Measurements from ENCODE around the gene PLIN1. TPM values are rescaled to one million over a fixed set of nuclear protein-coding genes. Genes with fewer than 3 reads are reported as not detected.

Gene PLIN1
- total and polyA plus RNA-seq, 2 donors (not counting 1 experiment from before 2014, with no cell fraction given) = 0.97 to 1.2 TPM

DNA sequence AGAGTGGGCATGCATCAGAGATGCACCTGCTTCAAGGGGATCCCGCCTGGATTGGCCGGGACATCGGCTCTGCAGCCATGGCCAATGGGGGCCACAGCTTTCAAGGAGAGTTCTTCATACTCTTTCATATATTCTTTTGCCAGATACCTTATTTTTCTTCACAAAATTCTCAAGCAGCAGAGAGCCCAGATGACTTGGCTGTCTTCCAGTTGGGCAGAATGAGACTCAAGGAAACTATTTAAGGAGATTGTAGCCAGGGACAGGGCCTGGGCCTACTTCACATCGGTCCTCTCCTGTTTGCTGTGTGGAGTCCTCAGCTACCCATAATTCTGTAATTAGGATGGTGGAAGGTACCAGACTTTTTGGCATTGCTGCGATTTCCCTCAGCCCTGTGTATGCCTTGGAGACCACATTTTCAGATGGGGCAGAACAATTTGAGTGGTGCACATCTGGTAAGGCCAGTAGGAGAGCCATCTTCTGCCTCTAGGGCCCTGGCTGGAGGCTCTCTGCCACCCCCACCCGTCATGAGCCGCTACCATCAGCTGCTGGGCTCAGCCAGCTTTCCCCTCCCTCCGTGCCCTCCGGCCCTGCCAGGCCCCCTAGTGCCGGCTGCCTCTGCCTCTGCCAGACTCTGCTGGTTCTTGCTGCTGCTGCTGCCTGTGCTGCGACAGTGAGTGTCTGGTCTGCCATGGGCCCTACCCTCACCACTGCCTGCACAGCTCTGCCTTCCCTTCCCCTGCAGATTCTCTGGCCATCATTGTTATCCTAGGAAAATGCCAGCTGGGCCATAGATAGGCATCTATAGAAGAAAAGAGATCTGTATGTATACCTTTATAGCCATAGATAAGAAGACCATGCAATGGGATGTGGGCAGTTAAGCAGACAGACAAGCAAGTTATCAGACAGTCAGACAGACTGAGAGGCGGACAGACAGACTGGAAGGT lies 6.7 kb downstream of the PLIN1 start:
- Histone ChIP-seq H3K9me3 (ENCODE audit: control extremely low read depth in 1 of 3, control insufficient read depth in 2 of 3, insufficient read depth in 1 of 3, low read length in 2 of 3) (peaks cover 0 to 4% (median 0%) of the 10 kb centered on the region in 3 donors), H3K4me1 (ENCODE audit: control insufficient read depth in 2 of 2, insufficient read depth in 2 of 2, low read length in 2 of 2) (no peaks in the 10 kb centered on the region), H3K9ac (ENCODE audit: low read length) (no peak overlapping the region), H3K4me3 (ENCODE audit: control extremely low read depth in 1 of 5, extremely low read depth in 1 of 5, insufficient read depth in 1 of 5, low read depth in 2 of 5, low read length in 4 of 5) (no peak overlapping the region), H3K27me3 (replicated peaks in 1 of 4; ENCODE audit: control extremely low read depth in 1 of 4, control insufficient read depth in 3 of 4, insufficient read depth in 4 of 4, low read length in 3 of 4) (no peaks in the 10 kb centered on the region), H2AFZ (ENCODE audit: insufficient read depth, low read depth, low read length, poor library complexity, severe bottlenecking) (no peak overlapping the region), H3K36me3 (replicated peaks in 1 of 2; ENCODE audit: control extremely low read depth in 1 of 2, control insufficient read depth in 1 of 2, extremely low read depth in 1 of 2, insufficient read depth in 2 of 2, low read length in 1 of 2) (no peaks in the 10 kb centered on the region), H3K27ac (ENCODE audit: low read length in 2 of 2) (no peak overlapping the region), H3K4me2 (replicated peaks; ENCODE audit: low read depth, low read length, poor library complexity, severe bottlenecking) (no peak overlapping the region), H3K79me2 (ENCODE audit: control insufficient read depth, insufficient read depth, low read length) (no peaks in the 10 kb centered on the region), H4K20me1 (ENCODE audit: control insufficient read depth, insufficient read depth, low read length, poor library complexity, severe bottlenecking) (no peaks in the 10 kb centered on the region)
- whole genome bisulfite sequencing (ENCODE audit: insufficient coverage) = 94% methylated on average over 11 of the region's 12 CpGs
- Mint-ChIP-seq H3K4me1 (no peaks in the 10 kb centered on the region), H3K27ac (no peak overlapping the region), H3K9me3 (ENCODE audit: insufficient read depth) (no peaks in the 10 kb centered on the region), H3K27me3 (peaks cover 8% of the 10 kb centered on the region), H3K4me3 (no peak overlapping the region)
- TF ChIP-seq, protein P1, sequence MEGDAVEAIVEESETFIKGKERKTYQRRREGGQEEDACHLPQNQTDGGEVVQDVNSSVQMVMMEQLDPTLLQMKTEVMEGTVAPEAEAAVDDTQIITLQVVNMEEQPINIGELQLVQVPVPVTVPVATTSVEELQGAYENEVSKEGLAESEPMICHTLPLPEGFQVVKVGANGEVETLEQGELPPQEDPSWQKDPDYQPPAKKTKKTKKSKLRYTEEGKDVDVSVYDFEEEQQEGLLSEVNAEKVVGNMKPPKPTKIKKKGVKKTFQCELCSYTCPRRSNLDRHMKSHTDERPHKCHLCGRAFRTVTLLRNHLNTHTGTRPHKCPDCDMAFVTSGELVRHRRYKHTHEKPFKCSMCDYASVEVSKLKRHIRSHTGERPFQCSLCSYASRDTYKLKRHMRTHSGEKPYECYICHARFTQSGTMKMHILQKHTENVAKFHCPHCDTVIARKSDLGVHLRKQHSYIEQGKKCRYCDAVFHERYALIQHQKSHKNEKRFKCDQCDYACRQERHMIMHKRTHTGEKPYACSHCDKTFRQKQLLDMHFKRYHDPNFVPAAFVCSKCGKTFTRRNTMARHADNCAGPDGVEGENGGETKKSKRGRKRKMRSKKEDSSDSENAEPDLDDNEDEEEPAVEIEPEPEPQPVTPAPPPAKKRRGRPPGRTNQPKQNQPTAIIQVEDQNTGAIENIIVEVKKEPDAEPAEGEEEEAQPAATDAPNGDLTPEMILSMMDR (IDR thresholded peaks at IDR 0.05) = no peak
- TF ChIP-seq EZH2 (IDR thresholded peaks at IDR 0.05; ENCODE audit: borderline replicate concordance, insufficient read depth, low read depth, low read length, poor library complexity, severe bottlenecking) = no peak
- ATAC-seq (ENCODE audit: low read depth) (no peak), DNase-seq (no peak)
- ChIA-PET CTCF (no interaction called here), POLR2A (no interaction called here)
- intact Hi-C loops (cut with micrococcal nuclease) = no loop called here

DNA sequence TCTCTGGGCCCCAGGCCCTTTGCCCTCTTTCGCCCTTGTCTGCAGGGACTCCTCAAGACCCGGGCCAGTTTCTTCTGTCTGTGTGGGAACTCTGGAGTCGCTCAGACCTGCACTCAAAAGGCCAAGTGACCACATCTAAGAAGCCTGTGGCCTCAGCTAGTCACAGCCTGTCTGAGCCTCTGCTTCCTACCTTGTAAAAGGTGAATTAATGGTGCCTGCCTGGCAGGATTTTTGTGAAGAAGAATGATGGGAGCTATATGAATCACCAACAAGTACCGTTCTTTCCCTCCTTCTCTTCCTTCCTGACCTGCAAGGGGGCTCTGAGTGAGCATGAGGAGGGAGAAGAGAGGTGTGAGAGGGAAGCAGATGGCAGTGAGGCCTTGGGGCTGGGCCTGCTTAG lies 7.5 kb downstream of the PLIN1 start:
- intact Hi-C loops (cut with micrococcal nuclease) = no loop called here
- no peaks in the 10 kb centered on the region for H3K79me2 ChIP-seq (ENCODE audit: control insufficient read depth, insufficient read depth, low read length)
- H3K4me1 ChIP-seq (ENCODE audit: control insufficient read depth in 2 of 2, insufficient read depth in 2 of 2, low read length in 2 of 2) = no peaks in the 10 kb centered on the region
- no peak for DNase-seq
- no peak overlapping the region for H3K4me3 Mint-ChIP-seq
- no peak overlapping the region for H3K9ac ChIP-seq (ENCODE audit: low read length)
- ChIA-PET CTCF (no interaction called here), POLR2A (no interaction called here)
- H3K4me3 ChIP-seq (ENCODE audit: control extremely low read depth in 1 of 5, extremely low read depth in 1 of 5, insufficient read depth in 1 of 5, low read depth in 2 of 5, low read length in 4 of 5) = no peak overlapping the region
- H2AFZ ChIP-seq (ENCODE audit: insufficient read depth, low read depth, low read length, poor library complexity, severe bottlenecking) = no peak overlapping the region
- H4K20me1 ChIP-seq (ENCODE audit: control insufficient read depth, insufficient read depth, low read length, poor library complexity, severe bottlenecking) = no peaks in the 10 kb centered on the region
- no peak overlapping the region for H3K27ac Mint-ChIP-seq
- H3K4me1 Mint-ChIP-seq = no peaks in the 10 kb centered on the region
- H3K4me2 ChIP-seq (replicated peaks; ENCODE audit: low read depth, low read length, poor library complexity, severe bottlenecking) = no peak overlapping the region
- ATAC-seq (ENCODE audit: low read depth) = no peak
- H3K27me3 Mint-ChIP-seq = peaks cover 8% of the 10 kb centered on the region
- no peaks in the 10 kb centered on the region for H3K36me3 ChIP-seq (replicated peaks in 1 of 2; ENCODE audit: control extremely low read depth in 1 of 2, control insufficient read depth in 1 of 2, extremely low read depth in 1 of 2, insufficient read depth in 2 of 2, low read length in 1 of 2)
- H3K27ac ChIP-seq (ENCODE audit: low read length in 2 of 2) = no peak overlapping the region
- peaks cover 0 to 5% (median 0%) of the 10 kb centered on the region in 4 experiments for H3K27me3 ChIP-seq (replicated peaks in 1 of 4; ENCODE audit: control extremely low read depth in 1 of 4, control insufficient read depth in 3 of 4, insufficient read depth in 4 of 4, low read length in 3 of 4)
- H3K9me3 Mint-ChIP-seq (ENCODE audit: insufficient read depth) = no peaks in the 10 kb centered on the region
- peaks cover 0 to 4% (median 0%) of the 10 kb centered on the region in 3 donors for H3K9me3 ChIP-seq (ENCODE audit: control extremely low read depth in 1 of 3, control insufficient read depth in 2 of 3, insufficient read depth in 1 of 3, low read length in 2 of 3)
- 68% methylated on average over 2 of the region's 4 CpGs for WGBS (ENCODE audit: insufficient coverage)
- TF ChIP-seq EZH2 (IDR thresholded peaks at IDR 0.05; ENCODE audit: borderline replicate concordance, insufficient read depth, low read depth, low read length, poor library complexity, severe bottlenecking) = no peak
- TF ChIP-seq, protein P1 (IDR thresholded peaks at IDR 0.05) = no peak
